Loucy (cell line): ENCODE results near the gene B3GNT4.

Experiments
- H2AFZ ChIP-seq: fragments of 200-600 bp; sonication (generic); 2 replicates; pipeline ENCODE4 v1.6.0; 2016; ENCODE audit warnings: antibody characterized with exemption, mild to moderate bottlenecking, low read length, moderate library complexity
- H3F3A ChIP-seq: fragments of 200-600 bp; 2 replicates; pipeline ENCODE4 v1.6.0; 2016; ENCODE audit warnings: antibody characterized with exemption, low read depth, mild to moderate bottlenecking
- H3K27me3 ChIP-seq: fragments of 200-600 bp; sonication (generic); 2 replicates; pipeline ENCODE4 v1.6.1; 2014; ENCODE audit warnings: low read length, mild to moderate bottlenecking; ENCODE audit not compliant: insufficient read depth, poor library complexity, severe bottlenecking
- H3K36me3 ChIP-seq: fragments of 200-600 bp; sonication (generic); 2 replicates; pipeline ENCODE4 v1.6.1; 2016; ENCODE audit warnings: low read length; ENCODE audit not compliant: insufficient read depth
- H3K4me1 ChIP-seq: fragments of 200-600 bp; sonication (generic); 2 replicates; pipeline ENCODE4 v1.5.1; 2014; ENCODE audit warnings: low read length, mild to moderate bottlenecking; ENCODE audit not compliant: insufficient read depth, poor library complexity, severe bottlenecking
- H3K4me2 ChIP-seq: fragments of 200-600 bp; sonication (generic); 2 replicates; pipeline ENCODE4 v1.6.0; 2014; ENCODE audit warnings: antibody characterized with exemption, low read length, low read depth, mild to moderate bottlenecking; ENCODE audit not compliant: poor library complexity, severe bottlenecking
- H3K4me3 ChIP-seq: fragments of 200-600 bp; sonication (generic); 2 replicates; pipeline ENCODE4 v1.5.1; 2014; ENCODE audit warnings: low read length, mild to moderate bottlenecking, mixed read lengths; ENCODE audit not compliant: poor library complexity, severe bottlenecking
- H3K79me2 ChIP-seq: fragments of 200-600 bp; sonication (generic); 2 replicates; pipeline ENCODE4 v1.6.1; 2014; ENCODE audit warnings: low read length; ENCODE audit not compliant: insufficient read depth
- H3K9ac ChIP-seq: fragments of 200-600 bp; sonication (generic); 2 replicates; pipeline ENCODE4 v1.6.0; 2014; ENCODE audit warnings: mild to moderate bottlenecking, low read depth, low read length, moderate library complexity; ENCODE audit not compliant: poor library complexity, severe bottlenecking
- H3K9me2 ChIP-seq: fragments of 200-600 bp; sonication (generic); replicated peaks from 2 replicates; pipeline ENCODE4 v1.6.1; 2016; ENCODE audit warnings: low read depth, low read length, mixed read lengths
- H3K9me3 ChIP-seq: fragments of 200-600 bp; sonication (generic); 2 replicates; pipeline ENCODE4 v1.6.1; 2014; ENCODE audit warnings: mild to moderate bottlenecking, antibody characterized with exemption, low read length, low read depth; ENCODE audit not compliant: insufficient read depth
- H4K20me1 ChIP-seq: fragments of 200-600 bp; sonication (generic); 2 replicates; pipeline ENCODE4 v1.6.0; 2014; ENCODE audit warnings: antibody characterized with exemption, low read length, mild to moderate bottlenecking; ENCODE audit not compliant: insufficient read depth, poor library complexity, severe bottlenecking
- EZH2phosphoT487 ChIP-seq: fragments of 200-600 bp; IDR thresholded peaks from 2 replicates; pipeline ENCODE4 v1.6.1; 2018; ENCODE audit warnings: antibody characterized with exemption, mild to moderate bottlenecking, moderate library complexity, borderline replicate concordance
- TF ChIP-seq, protein P1 (sequence below): fragments of 200-600 bp; sonication (generic); conservative IDR thresholded peaks from 2 replicates; pipeline ENCODE4 v1.5.1; 2014; ENCODE audit warnings: mild to moderate bottlenecking, antibody characterized with exemption, low read length

Gene B3GNT4

DNA sequence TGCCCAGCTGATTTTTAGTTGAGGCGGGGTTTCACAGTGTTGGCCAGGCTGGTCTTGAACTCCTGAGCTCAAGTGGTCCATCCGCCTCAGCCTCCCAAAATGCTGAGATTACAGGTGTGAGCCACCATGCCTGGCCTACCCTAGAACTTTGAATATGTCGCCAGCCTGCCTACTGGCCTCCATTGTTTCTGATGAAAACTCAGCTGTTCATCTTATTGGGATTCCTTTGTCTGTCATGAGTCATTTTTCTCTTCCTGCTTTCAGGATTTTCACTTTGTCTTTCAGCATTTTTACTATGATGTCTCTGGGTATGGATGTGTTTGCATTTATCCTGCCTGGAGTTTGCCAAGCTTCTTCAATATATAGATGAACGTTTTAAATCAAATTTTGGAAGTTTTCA, 8.1 kb upstream of the B3GNT4 start:
- Histone ChIP-seq H3K36me3 (no peaks in the 10 kb centered on the region), H3K27me3 (no peaks in the 10 kb centered on the region), H3K4me2 (no peak overlapping the region), H3K4me1 (peaks cover 9% of the 10 kb centered on the region), H3K4me3 (no peak overlapping the region), H3K9me2 (no peaks in the 10 kb centered on the region), H3F3A (no peaks in the 10 kb centered on the region), H3K9me3 (no peaks in the 10 kb centered on the region), H3K79me2 (no peaks in the 10 kb centered on the region), H2AFZ (no peak overlapping the region; the same call in 1 of the 2 replicates), H4K20me1 (no peaks in the 10 kb centered on the region), H3K9ac (no peak overlapping the region)
- TF ChIP-seq, protein P1, sequence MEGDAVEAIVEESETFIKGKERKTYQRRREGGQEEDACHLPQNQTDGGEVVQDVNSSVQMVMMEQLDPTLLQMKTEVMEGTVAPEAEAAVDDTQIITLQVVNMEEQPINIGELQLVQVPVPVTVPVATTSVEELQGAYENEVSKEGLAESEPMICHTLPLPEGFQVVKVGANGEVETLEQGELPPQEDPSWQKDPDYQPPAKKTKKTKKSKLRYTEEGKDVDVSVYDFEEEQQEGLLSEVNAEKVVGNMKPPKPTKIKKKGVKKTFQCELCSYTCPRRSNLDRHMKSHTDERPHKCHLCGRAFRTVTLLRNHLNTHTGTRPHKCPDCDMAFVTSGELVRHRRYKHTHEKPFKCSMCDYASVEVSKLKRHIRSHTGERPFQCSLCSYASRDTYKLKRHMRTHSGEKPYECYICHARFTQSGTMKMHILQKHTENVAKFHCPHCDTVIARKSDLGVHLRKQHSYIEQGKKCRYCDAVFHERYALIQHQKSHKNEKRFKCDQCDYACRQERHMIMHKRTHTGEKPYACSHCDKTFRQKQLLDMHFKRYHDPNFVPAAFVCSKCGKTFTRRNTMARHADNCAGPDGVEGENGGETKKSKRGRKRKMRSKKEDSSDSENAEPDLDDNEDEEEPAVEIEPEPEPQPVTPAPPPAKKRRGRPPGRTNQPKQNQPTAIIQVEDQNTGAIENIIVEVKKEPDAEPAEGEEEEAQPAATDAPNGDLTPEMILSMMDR, result no peak
- TF ChIP-seq EZH2phosphoT487, result no peak

DNA sequence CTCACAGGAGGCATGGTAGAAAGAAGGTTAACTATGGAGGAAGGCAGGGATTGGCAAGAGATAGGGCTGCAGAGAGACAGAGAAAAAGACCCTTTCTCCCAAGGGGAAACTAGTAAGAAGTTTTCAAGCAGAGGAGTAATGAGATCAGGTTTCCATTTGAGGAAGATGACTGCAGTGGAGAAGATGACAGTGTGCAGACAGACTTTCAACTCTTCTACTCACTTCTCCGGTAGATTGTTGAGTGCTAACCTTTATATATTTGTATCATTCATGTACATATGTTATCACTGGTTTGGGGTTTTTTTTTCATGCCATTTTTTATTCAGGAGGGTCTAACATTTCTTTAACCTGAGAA, 5.9 kb upstream of the B3GNT4 start:
- Histone ChIP-seq H3K79me2 (no peaks in the 10 kb centered on the region), H3K9me2 (no peaks in the 10 kb centered on the region), H3K4me3 (no peak overlapping the region), H3K27me3 (no peaks in the 10 kb centered on the region), H3K36me3 (no peaks in the 10 kb centered on the region), H3K4me2 (no peak overlapping the region), H3K9me3 (no peaks in the 10 kb centered on the region), H3K4me1 (peaks cover 9% of the 10 kb centered on the region), H2AFZ (peak overlapping the region; percentile 46), H4K20me1 (no peaks in the 10 kb centered on the region), H3K9ac (no peak overlapping the region), H3F3A (no peaks in the 10 kb centered on the region)
- no peak for TF ChIP-seq EZH2phosphoT487
- TF ChIP-seq, protein P1, result no peak

DNA sequence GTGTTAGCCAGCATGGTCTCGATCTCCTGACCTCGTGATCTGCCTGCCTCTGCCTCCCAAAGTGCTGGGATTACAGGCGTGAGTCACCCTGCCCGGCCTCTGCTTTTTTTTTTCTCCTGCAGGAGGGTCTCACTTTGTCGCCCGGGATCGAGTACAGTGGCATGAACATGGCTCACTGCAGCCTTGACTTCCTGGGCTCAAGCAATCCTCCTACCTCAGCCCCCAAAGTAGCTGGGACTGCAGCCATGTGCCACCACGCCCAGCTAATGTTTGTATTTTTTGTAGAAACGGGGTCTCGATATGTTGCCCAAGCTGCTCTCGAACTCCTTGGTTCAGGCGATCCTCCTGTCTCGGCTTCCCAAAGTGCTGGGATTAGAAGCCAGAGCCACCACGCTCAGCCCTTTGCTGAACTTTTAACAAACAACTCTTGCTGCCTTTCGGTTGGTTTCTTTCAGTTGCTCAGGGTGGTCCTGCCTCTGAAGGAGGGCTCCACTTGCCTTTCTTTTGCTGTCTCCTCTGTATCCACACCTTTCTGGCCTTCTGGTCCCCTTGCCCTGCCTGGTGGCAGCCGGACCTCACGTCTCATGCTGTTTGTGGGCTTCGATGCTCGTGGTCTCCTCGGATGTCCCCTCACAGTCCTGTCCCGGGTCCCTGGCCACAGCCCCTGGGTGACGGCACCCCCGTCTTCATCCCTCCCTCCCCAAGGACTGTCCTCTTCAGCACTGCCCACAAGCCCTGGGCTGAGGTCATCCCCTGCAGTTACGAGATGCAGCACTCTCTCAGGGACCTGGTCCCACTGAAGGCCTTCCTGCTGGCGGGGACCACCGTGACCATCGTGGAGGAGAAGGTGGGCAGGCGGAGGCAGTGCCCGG, 3.8 kb upstream of the B3GNT4 start:
- Histone ChIP-seq H3K4me1 (peaks cover 9% of the 10 kb centered on the region), H3K4me2 (no peak overlapping the region), H3K9ac (no peak overlapping the region), H3K4me3 (no peak overlapping the region), H3K79me2 (no peaks in the 10 kb centered on the region), H3K27me3 (no peaks in the 10 kb centered on the region), H3K9me2 (no peaks in the 10 kb centered on the region), H3K9me3 (no peaks in the 10 kb centered on the region), H4K20me1 (no peaks in the 10 kb centered on the region), H3F3A (no peaks in the 10 kb centered on the region), H2AFZ (no peak overlapping the region), H3K36me3 (no peaks in the 10 kb centered on the region)
- TF ChIP-seq EZH2phosphoT487, result no peak
- TF ChIP-seq, protein P1, result no peak
